ENCODE measurements around the gene SPDEF. TPM values are rescaled to one million over a fixed set of nuclear protein-coding genes. Genes with fewer than 3 reads are reported as not detected.

Gene SPDEF
- total and polyA plus RNA-seq, 2 experiments from 2014 or later, result 0.69 TPM; not detected in 1

- Histone ChIP-seq H3K4me2 (no peak overlapping the region), H3F3A (replicated peaks; ENCODE audit: low read depth) (0 out of 2 replicates have a peak, but pooled peaks cover 4% of the 10 kb centered on the region), H4K20me1 (replicated peaks; ENCODE audit: insufficient read depth) (peaks cover 9% of the 10 kb centered on the region; the same call in 1 of the 2 replicates), H3K79me2 (replicated peaks; ENCODE audit: insufficient read depth) (no peaks in the 10 kb centered on the region), H3K27ac (ENCODE audit: low read depth) (no peak overlapping the region), H3K4me1 (ENCODE audit: insufficient read depth) (peaks cover 8% of the 10 kb centered on the region; the same call in 1 of the 2 replicates), H3K9me2 (ENCODE audit: insufficient read depth) (no peaks in the 10 kb centered on the region), H3K4me3 (no peak overlapping the region), H3K27me3 (ENCODE audit: insufficient read depth) (no peaks in the 10 kb centered on the region), H3K36me3 (ENCODE audit: insufficient read depth) (no peaks in the 10 kb centered on the region; the same call in 1 of the 2 replicates), H2AFZ (no peak overlapping the region)
- Mint-ChIP-seq H3K27me3 (ENCODE audit: insufficient read depth, low read depth, poor library complexity) (peaks cover 2% of the 10 kb centered on the region), H3K4me1 (peaks cover 27% of the 10 kb centered on the region), H3K9me3 (no peaks in the 10 kb centered on the region), H3K36me3 (ENCODE audit: low read depth) (no peaks in the 10 kb centered on the region), H3K27ac (peak overlapping the region; percentile 38; the same call in 1 of the 2 replicates), H3K4me3 (no peak overlapping the region)
- DNase-seq (ENCODE audit: low spot score), result no peak
- ATAC-seq, result peak; percentile 5; the same call in 1 of the 3 replicates
- TF ChIP-seq ZNF114 (CRISPR knock-in tag; IDR thresholded peaks at IDR 0.05) (no peak), ZNF331 (CRISPR knock-in tag; IDR thresholded peaks at IDR 0.05; ENCODE audit: low read depth) (no peak), JUNB (IDR thresholded peaks at IDR 0.05; ENCODE audit: unreplicated experiment) (no peak), ZNF462 (CRISPR knock-in tag; IDR thresholded peaks at IDR 0.05) (no peak), ETS1 (IDR thresholded peaks at IDR 0.05) (no peak), NANOG (IDR thresholded peaks at IDR 0.05; ENCODE audit: borderline replicate concordance) (no peak), EZH2 (IDR thresholded peaks at IDR 0.05; ENCODE audit: low read depth, unreplicated experiment) (no peak), STAT1 (IDR thresholded peaks at IDR 0.05; ENCODE audit: unreplicated experiment) (no peak), CTCF (conservative IDR thresholded peaks at IDR 0.05; ENCODE audit: low read depth in 2 of 2) (no peak), REST (IDR thresholded peaks at IDR 0.05; ENCODE audit: unreplicated experiment) (no peak), CREB1 (CRISPR knock-in tag; IDR thresholded peaks at IDR 0.05; ENCODE audit: low read depth) (no peak), POLR2AphosphoS5 (IDR thresholded peaks at IDR 0.05; ENCODE audit: low read depth) (no peak)
Measured at GRCh38 chr6:34583861-34584604, 27.9 kb upstream of the SPDEF start.
